SK-N-SH (cell line): ENCODE results near the gene DNHD1. TPM values are rescaled to one million over a fixed set of nuclear protein-coding genes. Genes with fewer than 3 reads are reported as not detected.

Source experiments
- CTCF ChIA-PET: fragments of 300-600, 350-600 bp; formaldehyde crosslinking; extraction: SDS; loops from one replicate; lab custom pipeline; 2021; lab: Yijun Ruan, JAX
- POLR2A ChIA-PET: fragments of 350-600 bp; sonication (Branson Sonifier 250); formaldehyde crosslinking; extraction: SDS; loops from one replicate; lab custom pipeline; 2020; ENCODE audit warnings: antibody characterized with exemption, inconsistent platforms; lab: Yijun Ruan, JAX
- DNase-seq: peaks from one replicate; pipeline ENCODE4 v3.0.0; 2012
- H2AFZ ChIP-seq: fragments of 200-600 bp; sonication (generic); 2 replicates; pipeline ENCODE4 v1.8.1; 2016; ENCODE audit warnings: antibody characterized with exemption, mild to moderate bottlenecking, low read depth
- H3F3A ChIP-seq: fragments of 200-600 bp; sonication (generic); replicated peaks from 2 replicates; pipeline ENCODE3; 2016; ENCODE audit warnings: antibody characterized with exemption, mild to moderate bottlenecking; ENCODE audit not compliant: insufficient read depth
- H3K27ac ChIP-seq, 2 experiments: fragments of 200-500 bp in 1 of 2; fragments of 200-600 bp in 1 of 2; sonication (Bioruptor generic) in 1 of 2; sonication (generic), shearing (Covaris generic) in 1 of 2; 2 replicates each; pipeline versions ENCODE4 v1.5.1 to v1.6.1; 2014 to 2016; ENCODE audit warnings: low read depth in 2 of 2, inconsistent platforms in 1 of 2, low read length in 1 of 2, mild to moderate bottlenecking in 1 of 2, mixed read lengths in 1 of 2
- H3K27me3 ChIP-seq: fragments of 200-600 bp; sonication (generic), shearing (Covaris generic); 2 replicates; pipeline ENCODE4 v1.6.1; 2016; ENCODE audit warnings: mixed run types; ENCODE audit not compliant: insufficient read depth
- H3K36me3 ChIP-seq, 2 experiments: fragments of 200-500 bp in 1 of 2; fragments of 200-600 bp in 1 of 2; sonication (Bioruptor generic) in 1 of 2; sonication (generic) in 1 of 2; replicated peaks in 1 of 2; 2 replicates each; pipeline versions ENCODE3 to v1.5.1; 2014 to 2016; ENCODE audit warnings: low read length in 1 of 2, mild to moderate bottlenecking in 1 of 2; ENCODE audit not compliant: insufficient read depth in 2 of 2, control insufficient read depth in 1 of 2
- H3K4me1 ChIP-seq, 2 experiments: fragments of 200-500 bp in 1 of 2; fragments of 200-600 bp in 1 of 2; sonication (Bioruptor generic) in 1 of 2; sonication (generic), shearing (Covaris generic) in 1 of 2; 2 replicates each; pipeline versions ENCODE4 v1.5.1 to v1.6.1; 2014 to 2016; ENCODE audit warnings: low read depth in 1 of 2, low read length in 1 of 2, mixed run types in 1 of 2; ENCODE audit not compliant: insufficient read depth in 2 of 2, control insufficient read depth in 1 of 2
- H3K4me2 ChIP-seq: fragments of 200-600 bp; sonication (generic), shearing (Covaris generic); 2 replicates; pipeline ENCODE4 v1.6.1; 2017; ENCODE audit warnings: mixed run types
- H3K4me3 ChIP-seq, 2 experiments: fragments of 200-500 bp in 1 of 2; fragments of 200-600 bp in 1 of 2; sonication (Bioruptor generic) in 1 of 2; sonication (generic), shearing (Covaris generic) in 1 of 2; 2 replicates each; pipeline versions ENCODE4 v1.5.1 to v1.8.1; 2014 to 2016; ENCODE audit warnings: low read depth in 2 of 2, inconsistent platforms in 1 of 2, low read length in 1 of 2, mild to moderate bottlenecking in 1 of 2, mixed read lengths in 1 of 2, moderate library complexity in 1 of 2
- H3K79me2 ChIP-seq: fragments of 200-600 bp; sonication (generic); 2 replicates; pipeline ENCODE4 v1.8.1; 2017; ENCODE audit warnings: mild to moderate bottlenecking; ENCODE audit not compliant: insufficient read depth
- H3K9ac ChIP-seq: fragments of 200-600 bp; sonication (generic); 2 replicates; pipeline ENCODE4 v1.6.1; 2017; ENCODE audit warnings: mixed run types
- H3K9me2 ChIP-seq: fragments of 200-600 bp; sonication (generic); 2 replicates; pipeline ENCODE4 v1.6.1; 2017; ENCODE audit warnings: mixed run types
- H3K9me3 ChIP-seq: fragments of 200-600 bp; sonication (generic); 2 replicates; pipeline ENCODE4 v1.6.1; 2017; ENCODE audit warnings: mixed run types, mild to moderate bottlenecking, moderate library complexity
- H4K20me1 ChIP-seq: fragments of 200-600 bp; sonication (generic); 2 replicates; pipeline ENCODE4 v1.6.1; 2017; ENCODE audit warnings: mild to moderate bottlenecking, mixed run types; ENCODE audit not compliant: insufficient read depth
- CHD2 ChIP-seq: fragments of 150-350 bp; IDR thresholded peaks from 2 replicates; pipeline ENCODE4 v1.6.1; 2018; ENCODE audit warnings: low read length; ENCODE audit not compliant: partially characterized antibody
- ELF1 ChIP-seq: IDR thresholded peaks from 2 replicates; pipeline ENCODE4 v1.4.0; 2012
- FOSL2 ChIP-seq: IDR thresholded peaks from 2 replicates; pipeline ENCODE4 v1.4.0; 2012; ENCODE audit warnings: low read depth, mild to moderate bottlenecking, moderate library complexity, borderline replicate concordance
- FOXM1 ChIP-seq: IDR thresholded peaks from 2 replicates; pipeline ENCODE4 v1.4.0; 2012; ENCODE audit warnings: low read depth, mild to moderate bottlenecking
- GABPA ChIP-seq: IDR thresholded peaks from 2 replicates; pipeline ENCODE4 v1.4.0; 2012; ENCODE audit warnings: low read depth, mild to moderate bottlenecking
- GATA2 ChIP-seq: sonication (generic); formaldehyde crosslinking; IDR thresholded peaks from 2 replicates; pipeline ENCODE4 v1.5.0; 2020; ENCODE audit warnings: mild to moderate bottlenecking, missing genetic modification reagents
- JUND ChIP-seq: IDR thresholded peaks from 2 replicates; pipeline ENCODE4 v1.4.0; 2012
- NFIC ChIP-seq: IDR thresholded peaks from 2 replicates; pipeline ENCODE4 v1.4.0; 2012; ENCODE audit warnings: borderline replicate concordance
- POLR2AphosphoS5 ChIP-seq: IDR thresholded peaks from 2 replicates; pipeline ENCODE4 v1.6.1; 2012; ENCODE audit warnings: low read depth, low read length
- RXRA ChIP-seq: IDR thresholded peaks from 2 replicates; pipeline ENCODE4 v1.4.0; 2012; ENCODE audit warnings: low read depth, mild to moderate bottlenecking, borderline replicate concordance
- SMC3 ChIP-seq: IDR thresholded peaks from 2 replicates; pipeline ENCODE4 v1.6.1; 2012; ENCODE audit warnings: low read depth, low read length, improper control_type of control experiment
- TAF1 ChIP-seq: IDR thresholded peaks from 2 replicates; pipeline ENCODE4 v1.6.1; 2012; ENCODE audit warnings: low read depth, mild to moderate bottlenecking, low read length, moderate library complexity, borderline replicate concordance
- TEAD4 ChIP-seq: IDR thresholded peaks from 2 replicates; pipeline ENCODE4 v1.4.0; 2012; ENCODE audit warnings: mild to moderate bottlenecking, borderline replicate concordance; ENCODE audit not compliant: insufficient read depth
- WGBS: methylation state at CpG from one replicate; pipeline ENCODE4 v1.1.6; 2017; ENCODE audit warnings: low lambda C conversion rate; 5-methylcytosine and 5-hydroxymethylcytosine counted together
- polyA plus RNA-seq, 3 experiments: library from polyadenylated mRNA; depleted of rRNA; stranded (reverse); fragments of >200 nt; gene quantifications; 2 replicates each; pipeline ENCODE4 v1.2.3, GENCODE V29; 2012
- TF ChIP-seq, protein P1 (sequence below): IDR thresholded peaks from 2 replicates; pipeline ENCODE4 v1.6.1; 2012; ENCODE audit warnings: mild to moderate bottlenecking, low read depth, low read length, moderate library complexity
- TF ChIP-seq, protein P2 (sequence below): fragments of 150-350 bp; IDR thresholded peaks from 2 replicates; pipeline ENCODE4 v1.6.1; 2016; ENCODE audit warnings: mild to moderate bottlenecking, low read depth, low read length
- TF ChIP-seq, protein P3 (sequence below): IDR thresholded peaks from 2 replicates; pipeline ENCODE4; 2012

DNHD1 gene
- polyA plus RNA-seq, 1 of the 3 experiments (the other 2 are of a cell fraction), result 5.3 TPM

DNA sequence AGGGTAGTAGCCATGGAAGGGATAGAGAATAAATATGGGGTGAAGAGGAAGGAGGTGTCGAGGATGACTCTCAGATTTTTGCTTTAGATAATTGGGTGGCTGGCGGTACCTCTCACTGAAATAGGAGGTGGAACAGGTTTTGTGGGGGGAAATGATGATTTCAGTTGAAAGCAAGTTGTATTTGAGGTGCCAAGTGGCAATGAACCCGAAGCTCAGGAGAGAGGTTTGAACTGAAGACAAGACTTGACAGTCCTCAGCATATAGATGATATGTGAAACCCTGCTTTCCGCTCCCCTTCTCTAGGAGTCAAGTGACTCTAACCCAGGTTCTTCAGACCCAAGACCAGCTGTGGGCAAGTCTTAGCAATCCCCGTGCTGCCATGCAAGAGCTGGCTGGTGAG is 72.6 kb downstream of the DNHD1 start:
- H3K79me2 ChIP-seq, result no peaks in the 10 kb centered on the region
- WGBS, result 84% methylated on average over 4 of the region's 5 CpGs
- H2AFZ ChIP-seq, result no peak overlapping the region
- no peaks in the 10 kb centered on the region for H3F3A ChIP-seq
- H3K4me2 ChIP-seq, result no peak overlapping the region
- H3K9me2 ChIP-seq, result no peaks in the 10 kb centered on the region
- TF ChIP-seq GABPA (no peak), FOSL2 (no peak), CHD2 (no peak), NFIC (no peak)
- TF ChIP-seq, protein P1, sequence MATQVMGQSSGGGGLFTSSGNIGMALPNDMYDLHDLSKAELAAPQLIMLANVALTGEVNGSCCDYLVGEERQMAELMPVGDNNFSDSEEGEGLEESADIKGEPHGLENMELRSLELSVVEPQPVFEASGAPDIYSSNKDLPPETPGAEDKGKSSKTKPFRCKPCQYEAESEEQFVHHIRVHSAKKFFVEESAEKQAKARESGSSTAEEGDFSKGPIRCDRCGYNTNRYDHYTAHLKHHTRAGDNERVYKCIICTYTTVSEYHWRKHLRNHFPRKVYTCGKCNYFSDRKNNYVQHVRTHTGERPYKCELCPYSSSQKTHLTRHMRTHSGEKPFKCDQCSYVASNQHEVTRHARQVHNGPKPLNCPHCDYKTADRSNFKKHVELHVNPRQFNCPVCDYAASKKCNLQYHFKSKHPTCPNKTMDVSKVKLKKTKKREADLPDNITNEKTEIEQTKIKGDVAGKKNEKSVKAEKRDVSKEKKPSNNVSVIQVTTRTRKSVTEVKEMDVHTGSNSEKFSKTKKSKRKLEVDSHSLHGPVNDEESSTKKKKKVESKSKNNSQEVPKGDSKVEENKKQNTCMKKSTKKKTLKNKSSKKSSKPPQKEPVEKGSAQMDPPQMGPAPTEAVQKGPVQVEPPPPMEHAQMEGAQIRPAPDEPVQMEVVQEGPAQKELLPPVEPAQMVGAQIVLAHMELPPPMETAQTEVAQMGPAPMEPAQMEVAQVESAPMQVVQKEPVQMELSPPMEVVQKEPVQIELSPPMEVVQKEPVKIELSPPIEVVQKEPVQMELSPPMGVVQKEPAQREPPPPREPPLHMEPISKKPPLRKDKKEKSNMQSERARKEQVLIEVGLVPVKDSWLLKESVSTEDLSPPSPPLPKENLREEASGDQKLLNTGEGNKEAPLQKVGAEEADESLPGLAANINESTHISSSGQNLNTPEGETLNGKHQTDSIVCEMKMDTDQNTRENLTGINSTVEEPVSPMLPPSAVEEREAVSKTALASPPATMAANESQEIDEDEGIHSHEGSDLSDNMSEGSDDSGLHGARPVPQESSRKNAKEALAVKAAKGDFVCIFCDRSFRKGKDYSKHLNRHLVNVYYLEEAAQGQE, result no peak
- no peak overlapping the region for H3K4me3 ChIP-seq
- no peak for DNase-seq
- no peaks in the 10 kb centered on the region for H3K36me3 ChIP-seq
- no peak overlapping the region for H3K27ac ChIP-seq
- H4K20me1 ChIP-seq, result no peaks in the 10 kb centered on the region
- peaks cover 4 to 11% of the 10 kb centered on the region in 2 experiments; a peak in 3 of 4 replicates for H3K4me1 ChIP-seq
- no peak overlapping the region for H3K9ac ChIP-seq
- POLR2A ChIA-PET, result no interaction called here
- CTCF ChIA-PET, result interaction anchor here (0.6 to 1.5 kb wide), 3 partner anchors 16 to 1057 kb away, joined by 3 to 6 read pairs (median 3); no protein-coding TSS in a partner anchor
- H3K27me3 ChIP-seq, result no peaks in the 10 kb centered on the region
- no peaks in the 10 kb centered on the region for H3K9me3 ChIP-seq

DNA sequence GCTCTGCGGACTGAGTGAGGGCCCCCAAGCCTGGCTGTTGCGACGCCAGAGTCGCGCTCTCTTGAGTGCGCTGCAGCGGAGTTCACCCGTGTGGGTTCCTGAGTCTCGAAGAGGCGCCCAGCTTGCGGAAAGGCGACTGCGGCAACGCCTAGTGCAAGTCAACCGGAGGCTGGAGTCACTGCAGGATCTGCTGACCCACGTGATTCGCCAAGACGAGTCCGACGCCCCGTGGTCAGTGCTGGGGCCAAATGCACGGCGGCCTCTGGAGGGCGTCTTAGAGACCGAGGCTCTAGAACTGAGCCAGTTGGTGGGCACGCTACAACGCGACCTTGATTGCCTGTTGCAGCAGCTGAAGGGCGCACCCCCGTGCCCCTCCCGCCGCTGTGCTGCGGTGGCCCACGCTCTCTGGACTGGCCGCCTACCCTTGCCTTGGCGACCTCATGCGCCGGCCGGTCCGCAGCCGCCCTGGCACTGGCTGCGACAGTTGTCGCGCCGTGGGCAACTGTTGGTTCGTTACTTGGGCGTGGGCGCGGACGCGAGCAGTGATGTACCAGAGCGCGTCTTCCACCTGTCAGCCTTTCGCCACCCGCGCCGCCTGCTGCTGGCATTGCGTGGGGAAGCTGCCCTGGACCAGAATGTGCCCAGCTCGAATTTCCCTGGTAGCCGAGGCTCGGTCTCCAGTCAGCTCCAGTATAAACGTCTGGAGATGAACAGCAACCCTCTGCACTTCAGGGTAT is 73.8 kb downstream of the DNHD1 start:
- no peak overlapping the region for H3K4me3 ChIP-seq
- 97% methylated on average over 39 of the region's 62 CpGs for WGBS
- no peaks in the 10 kb centered on the region for H3K79me2 ChIP-seq
- no peak for DNase-seq
- H3K9me2 ChIP-seq, result no peaks in the 10 kb centered on the region
- H3K27me3 ChIP-seq, result no peaks in the 10 kb centered on the region
- ChIA-PET CTCF (interaction anchor here (0.7 to 1.5 kb wide), 4 partner anchors 14 to 40 kb away, joined by 3 to 6 read pairs (median 4); no protein-coding TSS in a partner anchor), POLR2A (no interaction called here)
- H3K4me2 ChIP-seq, result no peak overlapping the region
- H3K4me1 ChIP-seq, result peaks cover 6 to 11% of the 10 kb centered on the region in 2 experiments
- no peaks in the 10 kb centered on the region for H3K36me3 ChIP-seq
- H3K9me3 ChIP-seq, result no peaks in the 10 kb centered on the region
- no peaks in the 10 kb centered on the region for H4K20me1 ChIP-seq
- peaks cover 2% of the 10 kb centered on the region for H3F3A ChIP-seq
- no peak overlapping the region for H2AFZ ChIP-seq
- H3K27ac ChIP-seq, result no peak overlapping the region
- H3K9ac ChIP-seq, result no peak overlapping the region
- TF ChIP-seq TAF1 (no peak), POLR2AphosphoS5 (no peak), RXRA (no peak), JUND (no peak), GATA2 (CRISPR knock-in tag) (no peak), FOXM1 (no peak), ELF1 (no peak), SMC3 (no peak), TEAD4 (no peak)
- TF ChIP-seq, protein P2, sequence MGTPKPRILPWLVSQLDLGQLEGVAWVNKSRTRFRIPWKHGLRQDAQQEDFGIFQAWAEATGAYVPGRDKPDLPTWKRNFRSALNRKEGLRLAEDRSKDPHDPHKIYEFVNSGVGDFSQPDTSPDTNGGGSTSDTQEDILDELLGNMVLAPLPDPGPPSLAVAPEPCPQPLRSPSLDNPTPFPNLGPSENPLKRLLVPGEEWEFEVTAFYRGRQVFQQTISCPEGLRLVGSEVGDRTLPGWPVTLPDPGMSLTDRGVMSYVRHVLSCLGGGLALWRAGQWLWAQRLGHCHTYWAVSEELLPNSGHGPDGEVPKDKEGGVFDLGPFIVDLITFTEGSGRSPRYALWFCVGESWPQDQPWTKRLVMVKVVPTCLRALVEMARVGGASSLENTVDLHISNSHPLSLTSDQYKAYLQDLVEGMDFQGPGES, result no peak
- TF ChIP-seq, protein P1, result no peak
- TF ChIP-seq, protein P3, sequence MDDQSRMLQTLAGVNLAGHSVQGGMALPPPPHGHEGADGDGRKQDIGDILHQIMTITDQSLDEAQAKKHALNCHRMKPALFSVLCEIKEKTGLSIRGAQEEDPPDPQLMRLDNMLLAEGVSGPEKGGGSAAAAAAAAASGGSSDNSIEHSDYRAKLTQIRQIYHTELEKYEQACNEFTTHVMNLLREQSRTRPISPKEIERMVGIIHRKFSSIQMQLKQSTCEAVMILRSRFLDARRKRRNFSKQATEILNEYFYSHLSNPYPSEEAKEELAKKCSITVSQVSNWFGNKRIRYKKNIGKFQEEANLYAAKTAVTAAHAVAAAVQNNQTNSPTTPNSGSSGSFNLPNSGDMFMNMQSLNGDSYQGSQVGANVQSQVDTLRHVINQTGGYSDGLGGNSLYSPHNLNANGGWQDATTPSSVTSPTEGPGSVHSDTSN, result no peak
